HG02973 (cell line): ENCODE data around the gene ARID1B.

ENCODE experiments used
- ATAC-seq: cut with Tn5 transposase; IDR thresholded peaks from one replicate; pipeline ENCODE4 v1.9.1; 2021; ENCODE audit warnings: moderate library complexity; ENCODE audit not compliant: unreplicated experiment

ARID1B gene

GRCh38 chr6:156850353-156850752 lies 73.2 kb downstream of the ARID1B start:
- ATAC-seq: no peak

GRCh38 chr6:156851454-156851921 lies 74.3 kb downstream of the ARID1B start:
- ATAC-seq: no peak

GRCh38 chr6:156852147-156852857 lies 75.1 kb downstream of the ARID1B start:
- peak; percentile 46 for ATAC-seq

DNA sequence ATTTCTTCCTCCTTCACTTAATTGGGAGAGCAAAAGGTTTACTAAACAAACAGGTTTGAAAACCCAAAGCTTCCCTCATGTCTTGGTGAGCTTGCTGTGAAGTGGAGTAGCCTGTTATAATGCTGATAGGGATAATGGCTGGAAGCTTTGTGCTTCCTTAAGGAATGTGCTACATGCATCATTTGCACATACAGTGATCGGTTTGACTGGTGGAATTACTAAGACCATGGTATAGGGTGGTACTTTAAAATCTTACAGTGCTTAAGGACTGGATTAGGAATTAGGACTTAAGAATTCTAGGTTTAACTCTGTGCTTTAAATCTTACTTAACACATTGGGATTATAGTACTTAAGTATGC lies 75.7 kb downstream of the ARID1B start:
- no peak for ATAC-seq

DNA sequence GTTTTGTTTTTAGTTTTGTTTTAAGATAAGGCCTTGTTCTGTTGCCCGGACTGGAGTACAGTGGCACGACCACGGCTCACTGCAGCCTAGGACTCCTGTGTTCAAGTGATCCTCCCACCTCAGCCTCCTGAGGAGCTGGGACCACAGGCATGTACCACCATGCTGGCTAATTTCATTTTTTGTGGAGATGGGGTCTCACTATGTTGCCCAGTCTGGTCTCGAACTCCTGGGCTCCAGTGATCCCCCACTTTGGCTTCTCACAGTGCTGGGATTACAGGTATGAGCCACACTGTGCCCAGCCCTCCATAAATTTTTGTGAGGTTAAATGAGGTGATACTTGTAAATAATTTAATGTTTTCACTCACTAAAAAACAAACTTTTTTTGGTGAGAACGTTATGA lies 76.6 kb downstream of the ARID1B start:
- ATAC-seq: no peak

DNA sequence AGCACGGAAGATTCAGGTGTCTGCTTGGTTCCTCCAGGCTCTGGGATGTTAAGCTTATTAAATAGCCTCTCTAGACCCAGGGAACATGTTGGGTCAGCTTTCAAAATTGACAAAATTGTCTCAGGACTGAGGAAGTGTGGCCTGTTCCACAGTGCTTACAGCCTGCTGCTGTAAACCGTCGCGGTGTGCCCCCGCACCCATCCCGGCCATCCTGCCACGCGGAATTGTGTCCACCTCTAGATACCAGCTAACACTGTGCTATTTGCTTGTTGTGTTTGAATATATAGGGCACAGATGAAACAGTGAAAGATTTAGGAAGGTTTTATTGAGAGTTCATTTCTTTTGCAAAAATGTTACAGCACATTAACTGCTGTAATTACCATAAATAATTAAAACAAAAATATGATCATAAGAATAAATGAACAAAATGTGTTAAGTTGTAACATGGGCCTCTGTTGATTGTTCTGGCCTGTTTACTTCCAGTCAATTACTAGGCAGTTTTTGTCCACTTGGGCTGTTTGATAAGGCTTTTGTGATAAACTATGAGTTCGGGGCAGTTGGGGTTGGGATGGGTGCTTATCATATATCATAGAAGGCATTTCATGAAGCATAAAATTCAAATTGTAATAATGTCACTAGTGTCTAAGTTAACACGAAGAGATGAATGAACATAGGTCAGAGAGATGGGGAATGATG lies 77.4 kb downstream of the ARID1B start:
- no peak for ATAC-seq

DNA sequence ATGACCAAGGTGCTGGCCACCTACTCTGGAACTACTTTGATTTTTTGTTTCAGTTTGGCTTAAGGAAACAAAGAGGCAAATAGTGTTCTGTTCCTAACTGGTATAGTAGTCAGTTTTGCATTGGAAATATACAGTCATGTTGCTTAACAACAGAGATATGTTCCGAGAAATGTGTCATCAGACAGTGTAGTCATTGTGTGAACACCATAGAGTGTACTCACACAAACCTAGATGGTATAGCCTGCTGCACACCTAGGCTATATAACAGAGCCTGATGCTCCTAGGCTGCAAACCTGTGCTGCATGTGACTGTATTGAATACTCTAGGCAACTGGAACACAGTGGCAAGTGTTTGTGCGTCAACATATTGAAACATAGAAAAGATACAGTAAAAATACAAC lies 80.4 kb downstream of the ARID1B start:
- ATAC-seq: no peak

DNA sequence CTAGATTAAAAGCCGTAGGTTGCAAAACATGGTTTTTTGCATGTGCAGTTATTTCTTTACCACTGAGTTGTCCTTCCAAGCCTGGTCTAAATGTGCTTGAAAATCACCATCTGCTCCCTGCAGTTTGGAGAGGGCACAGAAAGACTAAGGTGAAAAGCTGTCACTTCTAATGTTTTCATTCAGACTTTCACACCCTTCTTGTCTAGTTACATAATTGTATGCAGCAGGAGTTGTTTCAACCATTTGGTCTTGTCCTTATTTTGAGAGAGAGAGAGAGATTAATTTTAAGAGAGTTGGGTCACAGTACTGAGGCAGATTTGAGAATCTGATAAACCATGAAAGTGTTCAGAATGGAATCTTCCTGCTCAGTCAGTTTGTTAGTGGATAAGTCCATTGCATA lies 82.5 kb downstream of the ARID1B start:
- no peak for ATAC-seq

DNA sequence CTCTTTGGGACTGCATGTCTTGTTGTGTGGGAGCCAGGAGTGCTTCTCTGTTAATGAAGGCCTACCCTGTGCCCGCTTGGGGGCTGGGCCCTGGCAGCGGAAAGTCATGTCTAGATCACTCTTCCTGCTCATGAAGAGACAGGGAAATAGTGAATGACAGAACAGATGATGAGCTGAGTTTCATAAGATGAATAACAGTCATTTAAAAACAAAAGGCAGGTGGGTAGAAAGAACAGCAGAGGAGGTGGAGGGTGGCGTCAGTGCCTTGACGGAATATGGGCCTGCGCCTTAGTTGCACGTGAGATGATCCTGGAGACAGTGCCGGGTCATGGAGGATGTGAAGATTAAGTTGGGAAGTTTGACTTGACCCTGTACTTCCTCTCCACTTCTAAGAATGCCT lies 85.5 kb downstream of the ARID1B start:
- no peak for ATAC-seq

- no peak for ATAC-seq
These were observed 86.3 kb downstream of the ARID1B start for GRCh38 chr6:156863504-156863903.

DNA sequence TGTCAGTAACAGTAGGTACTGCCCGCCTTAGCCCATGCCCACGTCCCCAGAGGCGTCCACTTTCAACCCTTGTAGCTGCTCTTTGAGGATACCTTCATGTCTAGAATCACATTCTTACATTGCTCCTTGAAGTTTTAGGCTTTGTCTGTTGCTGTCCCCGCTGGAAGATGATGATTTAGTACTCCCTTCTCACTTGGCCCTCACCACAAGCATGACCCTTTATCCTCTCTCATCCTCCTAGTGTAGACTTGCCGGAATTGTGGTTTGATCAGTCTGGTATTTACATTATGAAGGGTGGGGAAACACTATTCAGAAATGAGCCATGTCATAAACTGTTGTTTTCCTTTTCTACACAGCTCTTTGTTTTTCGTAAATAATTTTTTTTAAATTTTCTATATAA lies 87.4 kb downstream of the ARID1B start:
- no peak for ATAC-seq

- no peak for ATAC-seq
These were observed 87.9 kb downstream of the ARID1B start for GRCh38 chr6:156865019-156865629.

- ATAC-seq: no peak
These were observed 89.2 kb downstream of the ARID1B start for GRCh38 chr6:156866220-156867015.

GRCh38 chr6:156867121-156867520 lies 89.9 kb downstream of the ARID1B start:
- no peak for ATAC-seq

GRCh38 chr6:156868385-156868784 lies 91.2 kb downstream of the ARID1B start:
- ATAC-seq: no peak

GRCh38 chr6:156869980-156870398 lies 92.8 kb downstream of the ARID1B start:
- no peak for ATAC-seq

- ATAC-seq: no peak
These were observed 93.9 kb downstream of the ARID1B start for GRCh38 chr6:156870924-156871539.

- no peak for ATAC-seq
These were observed 95.7 kb downstream of the ARID1B start for GRCh38 chr6:156872903-156873302.

DNA sequence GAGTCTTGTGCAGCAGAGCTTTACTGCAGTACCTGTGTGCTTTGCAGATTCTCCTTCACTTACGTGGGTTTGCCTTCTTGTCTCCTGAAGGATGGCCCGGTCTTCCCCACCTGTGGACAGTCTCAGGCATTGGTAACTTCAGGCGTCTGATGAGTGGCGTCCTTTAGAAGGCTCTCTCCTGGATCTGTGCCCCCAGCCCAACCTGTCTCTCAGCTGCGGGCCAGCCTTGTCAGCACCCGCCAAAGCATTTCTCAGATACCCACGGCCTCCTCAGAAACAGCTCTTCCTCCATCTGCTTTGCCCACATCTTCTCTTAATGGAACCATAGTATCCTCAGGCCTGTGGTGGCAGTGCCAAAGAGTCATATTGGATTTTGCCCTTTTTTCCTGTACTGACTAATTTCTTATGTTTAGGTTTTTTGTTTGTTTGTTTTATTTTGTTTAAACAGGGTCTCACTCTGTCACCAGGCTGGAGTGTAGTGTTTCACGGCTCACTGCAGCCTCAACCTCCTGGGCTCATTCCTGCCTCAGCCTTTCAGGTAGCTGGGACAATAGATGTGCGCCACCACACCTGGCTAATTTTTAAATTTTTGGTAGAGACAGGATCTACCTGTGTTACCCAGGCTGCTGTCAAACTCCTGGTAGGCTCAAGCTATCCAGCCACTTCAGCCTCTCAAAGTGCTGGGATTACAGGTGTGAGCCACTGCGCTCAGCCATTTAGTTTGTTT lies 96.6 kb downstream of the ARID1B start:
- no peak for ATAC-seq

DNA sequence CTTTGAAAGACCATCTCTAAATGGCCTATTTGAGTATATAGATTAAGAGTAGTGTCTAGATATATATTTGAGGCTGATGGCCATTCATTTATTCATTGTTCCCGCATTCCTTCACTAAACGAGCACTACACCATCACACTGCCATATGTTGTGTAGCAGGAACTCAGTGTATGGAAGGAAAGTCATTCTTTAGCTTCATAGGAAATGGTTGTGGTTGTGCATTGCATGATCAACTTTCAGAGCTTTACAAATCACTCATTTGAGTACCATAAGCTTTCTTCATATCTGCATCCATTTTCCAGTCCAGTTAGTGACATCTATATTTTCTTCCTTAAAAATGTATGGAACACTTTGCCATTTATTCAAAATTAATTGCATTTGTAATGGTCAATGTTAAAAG lies 97.9 kb downstream of the ARID1B start:
- no peak for ATAC-seq
